ENCODE data around the gene PIP4K2C.
A peak's percentile ranks its signal among the peaks of the same experiment; 100 is the strongest.

The PIP4K2C gene

GRCh38 chr12:57621497-57622292, 30.7 kb downstream of the PIP4K2C start:
- peak; percentile 58 to 66 for DNase-seq (ENCODE audit: low read depth in 2 of 2)

DNA sequence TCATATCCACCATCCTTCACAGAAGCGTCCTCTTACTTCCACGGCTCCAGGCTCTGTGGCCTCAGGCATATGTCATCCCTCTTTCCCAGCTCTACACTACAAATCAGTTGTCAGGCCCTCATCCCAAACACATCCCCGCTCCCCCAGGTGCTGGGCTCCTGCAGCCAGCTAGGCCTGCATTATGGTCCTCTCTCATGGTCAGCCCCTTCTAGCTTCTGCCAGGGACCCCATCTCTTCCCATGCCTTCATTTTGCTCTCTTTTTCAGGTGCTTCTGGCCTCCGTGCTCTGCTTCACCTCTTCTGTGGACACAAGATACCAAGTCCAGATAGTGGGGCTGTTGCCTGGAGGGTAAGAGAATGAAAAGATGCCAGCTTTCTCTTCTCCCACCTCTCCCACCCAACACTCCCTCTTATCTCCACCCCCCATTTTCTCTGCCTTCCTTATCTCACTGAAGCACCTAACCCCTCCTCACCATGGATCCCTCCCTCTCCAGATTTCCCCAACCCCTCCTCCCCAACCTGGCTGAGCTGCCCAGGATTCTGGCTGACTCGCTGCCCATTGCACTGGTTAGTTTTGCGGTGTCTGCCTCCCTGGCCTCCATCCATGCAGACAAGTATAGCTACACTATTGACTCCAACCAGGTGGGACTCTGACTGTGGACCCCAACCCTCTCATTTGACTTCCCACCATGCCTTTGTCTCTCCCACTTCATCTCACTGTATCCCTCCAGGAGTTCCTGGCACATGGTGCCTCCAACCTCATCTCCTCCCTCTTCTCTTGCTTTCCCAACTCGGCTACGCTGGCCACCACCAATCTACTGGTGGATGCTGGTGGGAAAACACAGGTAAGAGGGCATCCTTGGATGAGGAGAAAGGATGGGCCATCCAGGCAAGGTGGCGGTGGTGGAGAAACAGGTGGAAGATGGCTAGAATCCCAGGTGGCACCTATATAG, 31.6 kb downstream of the PIP4K2C start:
- no peak for DNase-seq (ENCODE audit: low read depth in 2 of 2)

GRCh38 chr12:57623385-57623784, 32.4 kb downstream of the PIP4K2C start:
- DNase-seq (ENCODE audit: low read depth in 2 of 2): no peak

DNA sequence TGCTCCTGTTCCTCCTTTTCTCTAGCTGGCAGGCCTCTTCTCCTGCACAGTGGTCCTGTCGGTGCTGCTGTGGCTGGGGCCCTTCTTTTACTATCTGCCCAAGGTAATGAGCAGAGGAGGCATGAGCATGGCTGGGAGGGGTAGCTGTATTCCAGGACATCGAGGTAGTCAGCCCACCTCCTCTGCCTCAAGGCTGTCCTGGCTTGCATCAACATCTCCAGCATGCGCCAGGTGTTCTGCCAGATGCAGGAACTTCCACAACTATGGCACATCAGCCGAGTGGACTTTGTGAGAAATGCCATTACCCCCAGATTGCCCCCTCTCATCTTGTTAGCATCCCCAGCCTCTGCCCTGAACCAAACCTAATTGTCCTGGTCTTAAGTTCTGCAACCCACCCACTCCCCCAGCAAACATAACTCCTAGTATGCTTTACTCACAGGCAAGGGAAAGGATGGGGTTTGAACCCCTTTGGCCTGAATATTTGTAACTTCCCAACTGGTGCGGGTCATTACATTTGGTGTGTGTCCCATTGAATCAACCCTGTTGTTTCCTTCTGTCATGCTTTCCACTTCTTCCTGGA, 32.9 kb downstream of the PIP4K2C start:
- DNase-seq (ENCODE audit: low read depth in 2 of 2): no peak

DNA sequence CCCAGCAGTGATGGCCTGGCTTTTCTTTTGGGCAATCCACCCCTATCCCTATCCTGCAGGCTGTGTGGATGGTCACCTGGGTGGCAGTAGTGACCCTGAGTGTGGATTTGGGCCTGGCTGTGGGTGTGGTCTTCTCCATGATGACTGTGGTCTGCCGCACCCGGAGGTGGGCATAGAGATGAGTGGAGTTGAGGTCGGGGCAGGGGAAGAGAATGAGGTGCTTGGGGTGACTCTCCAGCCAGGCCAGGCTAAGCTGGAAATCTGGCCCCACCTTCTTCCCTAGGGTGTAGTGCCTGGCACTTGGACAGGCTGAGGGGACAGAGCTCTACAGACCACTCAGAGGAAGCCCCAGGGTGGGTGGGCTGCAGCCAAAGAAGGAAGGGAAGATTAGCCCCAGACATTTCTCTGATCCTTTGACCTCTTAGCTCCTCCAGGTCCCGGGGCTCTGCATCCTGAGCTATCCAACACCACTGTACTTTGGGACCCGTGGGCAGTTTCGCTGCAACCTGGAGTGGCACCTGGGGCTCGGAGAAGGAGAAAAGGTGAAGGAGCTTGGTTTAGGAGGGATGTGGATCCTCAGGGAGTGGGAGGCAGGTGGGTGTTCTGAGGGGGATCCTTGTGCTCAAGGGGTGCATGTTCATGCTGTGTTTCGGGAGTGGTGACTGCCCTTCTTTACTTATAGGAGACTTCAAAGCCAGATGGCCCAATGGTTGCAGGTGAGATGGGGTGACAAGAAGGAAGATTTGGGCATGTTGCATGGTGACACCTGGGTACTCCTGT, 33.6 kb downstream of the PIP4K2C start:
- no peak for DNase-seq (ENCODE audit: low read depth in 2 of 2)

- no peak for DNase-seq (ENCODE audit: low read depth in 2 of 2)
Observed at GRCh38 chr12:57625261-57626032, 34.5 kb downstream of the PIP4K2C start.

DNA sequence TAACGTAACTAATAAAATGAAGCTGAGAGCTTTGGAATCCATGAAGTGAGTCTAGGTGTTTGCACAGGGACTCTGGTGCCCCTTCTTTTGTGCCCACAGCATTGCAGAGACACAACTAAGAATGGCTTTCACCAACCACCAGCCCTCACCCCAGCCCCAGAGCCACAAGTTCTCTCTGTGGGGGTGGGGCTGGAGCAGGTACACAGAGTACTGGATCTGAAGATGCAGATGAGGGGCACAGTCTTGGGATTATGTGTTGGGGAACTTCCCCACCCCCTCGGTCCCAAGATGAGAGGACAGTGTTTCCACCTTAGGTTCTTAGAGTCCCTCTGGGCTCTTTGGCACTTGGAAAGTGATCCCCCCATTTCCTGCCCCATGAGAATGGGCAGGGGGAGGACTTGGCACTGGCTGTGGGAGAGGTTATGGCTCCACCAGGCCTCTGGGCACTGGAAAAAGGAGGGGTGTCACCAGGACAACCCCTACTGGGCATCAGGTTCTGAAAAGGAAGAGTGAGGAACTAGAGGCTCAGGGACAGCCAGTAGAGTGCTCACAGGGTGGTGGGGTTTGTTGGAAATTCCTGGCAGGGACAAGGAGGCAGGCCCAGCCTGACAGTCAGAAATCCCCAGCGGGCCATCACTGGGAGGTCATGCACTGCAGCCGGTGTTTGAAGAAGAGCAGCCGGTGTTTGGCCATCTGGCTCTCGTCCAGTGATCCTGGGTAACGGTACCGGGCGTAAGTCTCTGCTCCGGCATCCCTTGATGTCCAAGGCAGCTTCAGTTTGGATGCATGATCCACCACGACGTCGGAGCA, 35.3 kb downstream of the PIP4K2C start:
- no peak for DNase-seq (ENCODE audit: low read depth in 2 of 2)

DNA sequence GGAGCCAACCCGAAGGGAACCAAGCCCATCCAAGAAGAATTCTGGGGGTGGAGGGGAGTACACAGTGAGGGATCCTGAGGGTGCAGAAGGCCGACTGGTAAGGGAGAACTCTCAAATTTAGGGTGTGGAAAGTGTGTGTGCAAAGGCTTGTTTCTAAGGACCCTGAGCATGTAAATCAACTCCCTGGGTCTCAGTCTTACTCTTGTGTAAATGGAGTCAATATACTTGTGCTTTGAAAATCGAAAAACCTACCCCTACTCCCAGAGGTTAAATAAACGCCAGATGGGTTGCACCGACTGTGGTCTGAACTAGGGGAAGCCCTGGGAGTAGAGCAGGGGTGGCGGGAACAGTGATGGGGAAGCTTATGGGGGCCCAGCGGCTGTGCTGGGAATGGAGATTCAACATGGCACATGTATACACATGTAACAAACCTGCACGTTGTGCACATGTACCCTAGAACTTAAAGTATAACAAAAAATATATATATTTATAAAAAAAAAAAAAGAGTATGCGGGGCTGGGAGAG, 36.0 kb downstream of the PIP4K2C start:
- no peak for DNase-seq (ENCODE audit: low read depth in 2 of 2)

DNA sequence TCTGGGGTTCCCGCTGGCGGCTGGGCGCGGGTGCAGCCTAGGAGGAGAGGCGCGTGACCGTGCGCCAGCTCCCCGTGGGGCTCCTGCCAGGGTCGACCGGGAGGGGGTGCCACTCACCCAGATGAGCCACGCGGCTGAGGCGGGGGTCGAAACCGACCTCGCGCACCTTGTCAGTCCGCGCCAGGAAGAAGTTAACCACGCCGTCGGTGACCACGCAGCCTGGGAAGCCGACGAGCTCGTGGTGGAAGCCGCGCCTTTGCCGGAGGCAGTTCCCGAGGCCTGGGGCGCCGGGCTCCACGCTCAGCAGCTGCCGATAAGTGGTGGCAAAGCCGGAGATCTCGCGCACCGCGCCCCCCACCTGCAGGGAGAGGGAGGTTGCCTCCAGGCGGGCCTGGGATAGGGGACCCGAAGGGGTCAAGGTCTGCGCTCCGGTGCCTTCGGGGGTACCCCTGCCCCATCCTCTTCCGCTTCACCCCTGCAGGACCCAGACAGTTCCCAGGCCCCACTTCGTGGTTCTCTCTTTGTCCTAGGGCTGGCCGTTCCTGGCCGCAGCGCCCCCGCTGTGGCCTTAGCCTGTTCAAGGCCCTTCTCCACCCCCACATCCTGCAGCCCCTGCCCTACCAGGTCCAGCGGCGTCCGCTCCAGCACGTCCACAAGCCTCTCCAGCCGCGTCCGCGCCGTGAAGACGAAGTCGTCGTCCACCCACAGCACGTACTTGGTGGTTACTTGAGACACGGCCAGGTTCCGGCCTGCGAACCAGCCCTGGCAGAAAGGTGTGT, 36.7 kb downstream of the PIP4K2C start:
- DNase-seq (ENCODE audit: low read depth in 2 of 2): no peak

DNA sequence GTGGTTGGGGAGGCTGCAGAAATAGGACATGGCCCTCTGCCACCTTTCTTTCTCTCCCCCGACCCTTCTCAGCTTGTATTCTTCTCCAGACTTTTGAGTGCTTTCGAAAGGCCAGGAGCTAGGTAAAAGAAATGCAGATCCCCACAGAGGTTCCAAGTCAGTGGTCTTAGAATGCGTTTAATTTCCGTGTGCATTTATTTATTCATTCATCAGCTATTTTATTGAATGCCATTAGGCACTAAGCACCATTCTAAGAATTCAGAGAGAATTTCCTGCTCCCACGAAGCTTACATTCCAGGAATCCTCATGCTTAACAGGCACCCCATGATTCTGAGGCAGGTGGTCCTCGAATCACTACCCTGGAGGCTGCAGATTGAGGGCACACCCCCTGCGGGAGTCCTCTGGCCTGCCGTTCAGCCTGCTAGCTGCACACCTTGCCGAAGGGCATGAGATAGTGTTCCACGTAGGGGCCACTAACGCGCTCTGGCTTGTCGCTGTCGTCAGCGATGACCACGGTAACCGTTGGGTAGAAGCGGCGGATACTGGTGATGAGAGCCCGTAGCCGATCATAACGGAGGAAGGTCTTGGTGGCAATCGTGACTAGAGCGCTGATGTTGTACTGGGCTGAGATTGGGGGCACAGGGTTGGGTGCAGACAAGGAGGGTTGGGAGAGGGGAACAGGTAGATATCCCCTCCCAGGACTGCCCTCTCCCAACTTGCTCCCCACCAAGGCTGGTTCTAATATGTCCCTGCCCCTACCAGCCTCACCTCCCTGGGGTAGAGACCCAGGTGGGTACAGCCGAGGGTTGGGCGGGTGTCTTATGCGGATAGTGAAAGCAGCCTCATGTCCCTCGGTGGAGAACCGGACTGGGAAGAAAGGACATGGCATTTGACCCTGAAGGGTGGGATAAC, 37.5 kb downstream of the PIP4K2C start:
- no peak for DNase-seq (ENCODE audit: low read depth in 2 of 2)

DNA sequence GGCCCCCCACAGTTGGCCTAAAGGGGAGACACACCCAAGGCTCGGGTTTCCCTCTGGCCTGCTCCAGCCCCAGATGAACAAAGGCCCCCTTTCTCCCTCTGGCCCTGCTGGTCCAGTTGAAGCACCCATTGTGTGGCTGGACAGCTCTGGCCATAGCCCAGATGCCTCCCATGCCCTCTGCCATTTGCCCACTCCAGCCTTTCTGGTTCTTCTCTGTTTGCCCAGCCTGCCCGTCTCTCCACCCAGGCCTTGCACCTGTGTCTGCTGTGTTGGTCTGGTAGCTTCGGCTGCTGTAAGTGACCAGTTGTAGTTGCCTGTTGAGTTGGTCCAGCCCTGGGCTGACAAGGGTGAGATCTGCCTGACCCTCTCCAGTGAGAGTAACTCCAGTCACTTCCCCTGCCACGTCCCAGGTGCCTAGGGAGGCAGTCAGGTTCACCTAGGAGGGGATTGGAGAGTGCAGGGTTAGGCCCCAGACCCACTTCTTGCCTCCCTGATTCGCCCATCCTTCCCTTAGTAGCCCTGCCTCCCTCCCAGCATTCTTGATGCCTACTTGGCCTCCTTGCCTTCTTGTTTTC, 39.0 kb downstream of the PIP4K2C start:
- no peak for DNase-seq (ENCODE audit: low read depth in 2 of 2)

DNA sequence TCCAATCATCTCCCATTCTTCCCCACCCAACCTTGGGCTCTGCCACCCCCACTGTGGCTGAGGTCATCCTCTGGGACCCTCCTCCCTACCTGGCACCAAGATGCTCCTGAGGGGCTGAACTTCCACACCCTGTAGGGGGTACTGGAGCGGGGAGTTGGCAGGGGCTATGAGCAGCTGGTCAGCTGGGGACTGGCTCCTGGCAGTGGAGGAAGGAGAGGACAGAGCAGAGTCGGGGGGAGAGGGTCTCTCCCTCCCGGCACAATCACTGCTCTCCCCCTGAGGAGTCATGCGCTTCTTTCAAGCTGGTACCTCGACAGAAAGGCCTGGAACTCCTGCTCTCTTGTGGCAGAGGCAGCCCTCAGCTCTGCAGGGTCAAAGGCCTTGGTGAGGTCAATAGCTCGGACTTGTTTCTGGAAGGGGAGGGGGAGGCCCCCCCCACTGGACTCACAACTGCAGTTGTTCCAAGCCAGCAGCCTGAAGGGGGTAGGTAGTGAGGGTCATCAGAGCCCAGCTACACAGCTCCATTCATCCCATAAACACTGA, 40.0 kb downstream of the PIP4K2C start:
- no peak for DNase-seq (ENCODE audit: low read depth in 2 of 2)

GRCh38 chr12:57631566-57632072, 40.6 kb downstream of the PIP4K2C start:
- no peak for DNase-seq (ENCODE audit: low read depth in 2 of 2)

- no peak for DNase-seq (ENCODE audit: low read depth in 2 of 2)
Observed at GRCh38 chr12:57632073-57632957, 41.3 kb downstream of the PIP4K2C start.

- DNase-seq (ENCODE audit: low read depth in 2 of 2): peak; percentile 49 to 63
Observed at GRCh38 chr12:57632958-57633840, 42.2 kb downstream of the PIP4K2C start, which contains the start of gene B4GALNT1. TSS of gene B4GALNT1 (minus strand) at chr12:57633201. CDS start at chr12:57632132, 1,069 bp downstream.
